Ascending aorta (tissue), 2 donors: Measurements from ENCODE around the gene USP40. TPM values are rescaled to one million over a fixed set of nuclear protein-coding genes. Genes with fewer than 3 reads are reported as not detected.

Experiments
- DNase-seq, 2 donors: peaks; one replicate each; pipeline ENCODE4 v3.0.0-alpha.2; 2019; ENCODE audit warnings: low spot score in 2 of 2
- H3K27ac ChIP-seq, 2 donors: fragments of 200-600 bp; sonication (generic); one replicate each; pipeline ENCODE4 v1.5.1; 2016 to 2017; ENCODE audit warnings: mild to moderate bottlenecking in 1 of 2
- H3K27me3 ChIP-seq: fragments of 200-600 bp; sonication (generic); one replicate; pipeline ENCODE4 v1.5.1; 2017
- H3K36me3 ChIP-seq, 2 donors: fragments of 200-600 bp; sonication (generic); one replicate each; pipeline ENCODE4 v1.5.1; 2016
- H3K4me1 ChIP-seq, 2 donors: fragments of 200-600 bp; sonication (generic); one replicate each; pipeline ENCODE4 v1.5.1; 2016 to 2017; ENCODE audit warnings: mild to moderate bottlenecking in 1 of 2
- H3K4me3 ChIP-seq, 2 donors: fragments of 200-600 bp; sonication (generic); one replicate each; pipeline ENCODE4 v1.5.1; 2016 to 2017; ENCODE audit warnings: mild to moderate bottlenecking in 1 of 2
- H3K9me3 ChIP-seq, 2 donors: fragments of 200-600 bp; sonication (generic); one replicate each; pipeline ENCODE4 v1.5.1; 2016
- intact Hi-C: fragments of 100-400 bp; cut with DNase I; formaldehyde crosslinking; loops from one replicate; pipeline ENCODE4 v1.15.1; 2023
- total RNA-seq: library from RNA; depleted of rRNA; stranded (reverse); fragments of >200 nt; gene quantifications from one replicate; pipeline ENCODE4 v1.1.0, GENCODE V29; 2016
- TF ChIP-seq, protein P1 (sequence below), 3 experiments: fragments of 200-600 bp in 2 of 3; fragments of 450-650 bp in 1 of 3; sonication (generic) in 2 of 3; IDR thresholded peaks; one replicate each; pipeline ENCODE4 v1.5.1; 2016 to 2019; ENCODE audit warnings: antibody characterized with exemption in 3 of 3, mild to moderate bottlenecking in 1 of 3, moderate library complexity in 1 of 3

The USP40 gene
- total RNA-seq, 1 donor from 2014 or later, result 42.7 TPM

DNA sequence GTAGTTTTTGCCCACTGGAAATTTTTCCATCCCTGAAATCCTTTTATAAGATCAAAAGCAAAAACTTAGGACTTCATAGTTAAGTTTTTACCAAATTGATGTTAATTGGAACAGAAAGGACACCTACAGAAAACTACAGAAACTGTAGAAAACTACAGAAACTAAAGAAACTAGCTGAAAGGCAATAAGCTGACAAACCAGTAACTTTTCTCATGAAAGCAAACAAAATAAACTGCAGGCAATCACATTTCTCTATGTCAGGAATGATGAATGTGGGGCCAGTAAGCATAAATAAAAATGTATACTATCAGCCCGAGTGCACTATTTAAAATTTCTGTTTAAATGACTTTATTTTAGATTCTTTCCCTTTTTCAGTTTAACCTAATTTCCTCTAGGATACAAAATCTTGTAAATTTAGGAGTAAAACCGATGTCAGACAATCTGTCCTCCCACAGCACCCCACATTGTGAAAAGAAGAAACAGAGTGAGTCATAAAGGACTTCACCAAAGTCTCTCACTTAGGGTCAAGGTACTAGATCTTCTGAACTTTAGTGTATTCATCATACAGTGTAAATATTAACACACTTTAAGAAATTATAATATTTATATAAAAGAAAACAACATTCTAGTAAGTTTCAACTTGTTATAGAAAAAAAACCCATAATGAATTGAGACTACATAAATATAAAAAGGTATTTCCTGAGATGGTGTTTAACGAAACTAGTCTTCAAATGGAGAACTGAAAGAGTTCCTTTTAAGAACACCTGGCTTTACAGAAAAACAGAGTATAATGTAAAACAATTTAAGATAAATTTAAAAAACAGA lies 46.6 kb downstream of the USP40 start:
- H3K9me3 ChIP-seq, result no peaks in the 10 kb centered on the region
- no peak for DNase-seq
- H3K36me3 ChIP-seq, result peaks cover 29 to 68% of the 10 kb centered on the region in 2 donors
- no peaks in the 10 kb centered on the region for H3K4me1 ChIP-seq
- no peak overlapping the region for H3K27ac ChIP-seq
- TF ChIP-seq, protein P1, sequence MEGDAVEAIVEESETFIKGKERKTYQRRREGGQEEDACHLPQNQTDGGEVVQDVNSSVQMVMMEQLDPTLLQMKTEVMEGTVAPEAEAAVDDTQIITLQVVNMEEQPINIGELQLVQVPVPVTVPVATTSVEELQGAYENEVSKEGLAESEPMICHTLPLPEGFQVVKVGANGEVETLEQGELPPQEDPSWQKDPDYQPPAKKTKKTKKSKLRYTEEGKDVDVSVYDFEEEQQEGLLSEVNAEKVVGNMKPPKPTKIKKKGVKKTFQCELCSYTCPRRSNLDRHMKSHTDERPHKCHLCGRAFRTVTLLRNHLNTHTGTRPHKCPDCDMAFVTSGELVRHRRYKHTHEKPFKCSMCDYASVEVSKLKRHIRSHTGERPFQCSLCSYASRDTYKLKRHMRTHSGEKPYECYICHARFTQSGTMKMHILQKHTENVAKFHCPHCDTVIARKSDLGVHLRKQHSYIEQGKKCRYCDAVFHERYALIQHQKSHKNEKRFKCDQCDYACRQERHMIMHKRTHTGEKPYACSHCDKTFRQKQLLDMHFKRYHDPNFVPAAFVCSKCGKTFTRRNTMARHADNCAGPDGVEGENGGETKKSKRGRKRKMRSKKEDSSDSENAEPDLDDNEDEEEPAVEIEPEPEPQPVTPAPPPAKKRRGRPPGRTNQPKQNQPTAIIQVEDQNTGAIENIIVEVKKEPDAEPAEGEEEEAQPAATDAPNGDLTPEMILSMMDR (IDR thresholded peaks at IDR 0.05), result no peak
- no peak overlapping the region for H3K4me3 ChIP-seq
- H3K27me3 ChIP-seq, result no peaks in the 10 kb centered on the region
- intact Hi-C loops, result no loop called here

DNA sequence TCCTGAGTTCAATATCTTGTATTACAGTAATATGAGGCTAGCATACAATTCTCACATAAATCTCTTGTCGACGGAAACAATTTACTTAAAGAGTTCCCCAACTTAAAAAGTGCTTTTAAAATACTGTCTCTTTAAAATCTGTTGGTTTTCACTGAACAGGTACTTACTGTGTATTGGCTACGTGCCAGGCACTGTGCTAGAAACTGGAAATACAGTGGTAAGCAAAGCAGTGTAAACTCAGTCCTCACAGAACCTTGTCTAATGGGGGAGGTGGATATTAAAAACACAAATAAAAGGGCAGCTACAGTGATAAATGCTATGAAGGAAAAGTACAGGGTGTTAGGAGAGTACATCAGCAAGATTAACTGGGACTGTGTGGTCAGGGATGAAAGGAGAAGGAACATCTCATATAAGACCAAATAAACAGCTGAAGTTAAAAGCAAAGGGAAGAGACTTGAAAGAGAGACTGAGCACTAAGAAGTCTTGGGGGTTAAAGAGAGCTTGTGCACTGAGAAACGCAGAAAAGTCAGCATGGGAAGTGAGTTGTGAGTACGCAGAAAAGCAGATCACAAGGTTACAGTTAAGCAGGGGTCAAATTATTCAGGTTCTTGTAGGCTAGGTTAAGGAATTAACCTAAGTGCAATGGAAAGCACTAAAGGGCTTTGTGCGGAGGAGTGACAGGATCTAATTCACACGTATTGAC lies 52.5 kb downstream of the USP40 start:
- Histone ChIP-seq H3K27ac (no peak overlapping the region), H3K4me1 (no peaks in the 10 kb centered on the region), H3K27me3 (no peaks in the 10 kb centered on the region), H3K4me3 (no peak overlapping the region), H3K36me3 (peaks cover 5 to 30% of the 10 kb centered on the region in 2 donors), H3K9me3 (no peaks in the 10 kb centered on the region)
- intact Hi-C loops, result no loop called here
- TF ChIP-seq, protein P1 (IDR thresholded peaks at IDR 0.05), result no peak
- DNase-seq, result no peak

DNA sequence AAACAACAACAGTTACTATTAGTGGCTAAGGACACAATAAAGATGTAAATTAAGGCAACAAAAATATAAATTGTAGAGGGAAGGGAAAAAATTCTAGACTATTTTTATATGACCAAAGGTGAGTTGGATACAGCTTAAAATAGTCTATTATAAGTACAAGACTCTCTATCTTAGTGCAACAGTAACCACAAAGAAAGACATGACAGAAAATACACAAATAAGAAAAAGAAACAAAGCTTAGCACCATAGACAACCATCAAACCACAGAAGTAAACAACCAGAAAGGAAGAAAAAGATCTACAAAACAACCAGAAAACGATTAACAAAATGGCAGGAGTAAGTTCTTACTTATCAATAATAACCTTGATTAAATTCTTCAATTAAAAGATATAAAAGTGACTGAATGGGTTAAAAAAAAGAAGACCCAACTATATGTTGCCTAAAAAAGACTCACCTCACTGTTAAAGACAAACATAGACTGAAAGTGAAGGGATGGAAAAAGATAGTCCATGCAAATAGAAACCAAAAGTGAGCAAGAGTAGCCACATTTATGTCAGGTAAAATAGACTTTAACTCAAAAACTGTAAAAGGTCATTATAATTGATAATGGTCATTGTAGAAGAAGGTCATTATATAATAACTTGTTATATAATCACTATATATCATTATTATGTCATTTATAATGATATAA lies 62.5 kb downstream of the USP40 start:
- DNase-seq, result no peak
- peaks cover 4 to 44% of the 10 kb centered on the region in 2 donors for H3K36me3 ChIP-seq
- intact Hi-C loops, result no loop called here
- H3K4me3 ChIP-seq, result no peak overlapping the region
- TF ChIP-seq, protein P1 (IDR thresholded peaks at IDR 0.05), result no peak
- no peaks in the 10 kb centered on the region for H3K27me3 ChIP-seq
- no peaks in the 10 kb centered on the region for H3K4me1 ChIP-seq
- no peak overlapping the region for H3K27ac ChIP-seq
- peaks cover 7 to 21% of the 10 kb centered on the region in 2 donors for H3K9me3 ChIP-seq

DNA sequence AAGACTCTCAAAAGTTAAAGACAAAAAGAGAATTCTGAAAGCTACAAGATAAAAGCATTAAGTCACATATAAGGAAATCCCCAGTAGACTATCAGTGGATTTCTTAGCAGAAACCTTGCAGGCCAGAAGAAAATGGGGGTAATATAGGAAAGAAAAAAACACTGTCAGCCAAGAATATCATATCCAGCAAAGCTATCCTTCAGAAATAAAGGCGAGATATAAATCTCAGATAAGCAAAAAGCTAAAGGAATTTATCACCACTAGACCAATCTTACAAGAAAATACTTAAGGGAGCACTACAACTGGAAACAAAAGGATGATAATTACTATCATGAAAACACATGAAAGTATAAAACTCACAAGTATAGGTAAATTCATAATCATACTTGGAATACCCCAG lies 63.1 kb downstream of the USP40 start:
- intact Hi-C loops, result no loop called here
- TF ChIP-seq, protein P1 (IDR thresholded peaks at IDR 0.05), result no peak
- Histone ChIP-seq H3K27ac (no peak overlapping the region), H3K36me3 (peaks cover 7 to 50% of the 10 kb centered on the region in 2 donors), H3K4me3 (no peak overlapping the region), H3K9me3 (peaks cover 7 to 21% of the 10 kb centered on the region in 2 donors), H3K27me3 (no peaks in the 10 kb centered on the region), H3K4me1 (no peaks in the 10 kb centered on the region)
- no peak for DNase-seq

DNA sequence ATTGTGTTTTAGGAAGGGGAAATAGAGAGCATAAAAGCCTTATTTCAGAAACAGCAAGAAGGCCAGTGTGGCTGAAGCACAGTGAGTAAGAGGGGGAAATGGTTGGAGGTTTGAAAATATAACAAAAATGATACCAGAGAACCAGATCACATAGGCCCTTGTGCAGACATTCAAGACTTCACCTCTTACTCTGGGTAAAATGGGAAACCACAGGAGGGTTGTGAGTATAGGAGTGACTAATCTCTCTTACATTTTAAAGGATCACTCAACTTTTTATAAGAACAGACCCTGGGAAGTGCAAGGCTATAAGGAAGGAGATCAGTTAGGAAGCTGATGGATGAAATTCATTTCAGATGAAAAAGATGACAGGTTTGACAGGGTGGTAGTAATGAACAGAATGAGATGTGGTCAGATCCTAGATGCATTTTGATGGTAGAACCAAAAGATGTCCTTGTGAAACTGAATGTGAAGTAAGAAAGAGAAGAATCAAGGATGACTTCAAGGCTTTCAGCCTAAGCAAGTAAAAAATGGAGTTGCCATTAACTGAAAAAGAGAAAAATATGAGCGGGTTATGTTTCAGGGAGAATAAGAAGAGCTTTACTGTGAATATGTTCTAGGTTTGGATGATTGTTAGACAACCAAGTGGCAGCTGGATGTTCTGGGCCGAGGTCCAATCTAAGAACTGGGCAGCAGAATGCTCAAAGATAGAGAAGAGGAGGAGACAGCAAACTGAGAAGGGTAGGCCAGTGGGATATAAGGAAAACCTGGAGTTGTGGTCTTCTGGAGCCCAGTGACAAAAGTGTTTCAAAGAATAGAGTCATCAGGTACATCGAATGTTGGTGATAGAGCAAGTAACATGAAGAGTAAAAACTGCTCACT lies 65.1 kb downstream of the USP40 start:
- intact Hi-C loops, result no loop called here
- TF ChIP-seq, protein P1 (IDR thresholded peaks at IDR 0.05), result no peak
- H3K36me3 ChIP-seq, result peaks cover 13 to 62% of the 10 kb centered on the region in 2 donors
- no peak overlapping the region for H3K27ac ChIP-seq
- H3K9me3 ChIP-seq, result peaks cover 7 to 21% of the 10 kb centered on the region in 2 donors
- H3K4me3 ChIP-seq, result no peak overlapping the region
- no peaks in the 10 kb centered on the region for H3K4me1 ChIP-seq
- H3K27me3 ChIP-seq, result no peaks in the 10 kb centered on the region
- DNase-seq, result no peak
